NCI-H146 (cell line): Measurements from ENCODE around the gene PHKA1.
"Not testable (repeated sequence)": the region's sequence is repeated elsewhere in the genome, so short reads cannot be mapped to it uniquely, and the experiment has no call there.

Experiments
- DNase-seq: peaks from one replicate; lab custom pipeline; 2025; lab: John Stamatoyannopoulos, UW

Gene PHKA1

GRCh38 chrX:72666451-72666850 lies 47.7 kb downstream of the PHKA1 start:
- no peak for DNase-seq

GRCh38 chrX:72663737-72664136 lies 50.4 kb downstream of the PHKA1 start:
- no peak for DNase-seq

- DNase-seq = no peak
Measured at GRCh38 chrX:72662020-72662747, 51.9 kb downstream of the PHKA1 start.

GRCh38 chrX:72659723-72660122 lies 54.4 kb downstream of the PHKA1 start:
- DNase-seq = no peak

- DNase-seq = no peak
Measured at GRCh38 chrX:72652082-72652481, 62.0 kb downstream of the PHKA1 start.

GRCh38 chrX:72644946-72645345 lies 69.2 kb downstream of the PHKA1 start:
- no peak for DNase-seq

GRCh38 chrX:72641611-72642010 lies 72.5 kb downstream of the PHKA1 start:
- DNase-seq = no peak

- no peak for DNase-seq
Measured at GRCh38 chrX:72635930-72636329, 78.2 kb downstream of the PHKA1 start.

GRCh38 chrX:72634331-72634730 lies 79.8 kb downstream of the PHKA1 start:
- DNase-seq = no peak

GRCh38 chrX:72630185-72630584 lies 83.9 kb downstream of the PHKA1 start:
- DNase-seq = no peak

GRCh38 chrX:72624194-72624593 lies 89.9 kb downstream of the PHKA1 start:
- no peak for DNase-seq

GRCh38 chrX:72621625-72622485 lies 92.3 kb downstream of the PHKA1 start:
- no peak for DNase-seq

- DNase-seq = no peak
Measured at GRCh38 chrX:72621163-72621562, 92.9 kb downstream of the PHKA1 start.

GRCh38 chrX:72620550-72621145 lies 93.5 kb downstream of the PHKA1 start:
- no peak for DNase-seq

GRCh38 chrX:72609313-72609712 lies 104.8 kb downstream of the PHKA1 start:
- no peak for DNase-seq

GRCh38 chrX:72604705-72605104 lies 109.4 kb downstream of the PHKA1 start:
- no peak for DNase-seq

- DNase-seq = no peak
Measured at GRCh38 chrX:72604112-72604511, 110.0 kb downstream of the PHKA1 start.

- DNase-seq = not testable (repeated sequence)
Measured at GRCh38 chrX:72591038-72591437, 123.1 kb downstream of the PHKA1 start.

GRCh38 chrX:72584163-72584562 lies 129.9 kb downstream of the PHKA1 start:
- DNase-seq = no peak

GRCh38 chrX:72576141-72576894 lies 137.8 kb downstream of the PHKA1 start:
- no peak for DNase-seq

- DNase-seq = no peak
Measured at GRCh38 chrX:72573158-72573511, 141.0 kb downstream of the PHKA1 start.
